H9 (cell line): ENCODE data around the gene AGBL3. TPM values are rescaled to one million over a fixed set of nuclear protein-coding genes. Genes with fewer than 3 reads are reported as not detected.

Experiments
- DNase-seq: peaks from one replicate; pipeline ENCODE4 v3.0.0-alpha.2; 2017
- H2AFZ ChIP-seq: one replicate; pipeline ENCODE4 v1.6.1; 2013; ENCODE audit warnings: mild to moderate bottlenecking, low read length, control low read depth, moderate library complexity
- H2AK5ac ChIP-seq: 2 replicates; pipeline ENCODE4 v1.6.1; 2013; ENCODE audit warnings: low read length, control low read depth, mixed read lengths; ENCODE audit not compliant: insufficient read length
- H2BK120ac ChIP-seq: one replicate; pipeline ENCODE4 v1.6.1; 2013; ENCODE audit warnings: low read depth, mild to moderate bottlenecking, low read length, control low read depth, inconsistent platforms; ENCODE audit not compliant: poor library complexity, severe bottlenecking
- H2BK12ac ChIP-seq: 2 replicates; pipeline ENCODE4 v1.6.1; 2013; ENCODE audit warnings: low read length, control low read depth, mixed read lengths, low read depth; ENCODE audit not compliant: insufficient read length
- H2BK15ac ChIP-seq: 2 replicates; pipeline ENCODE4 v1.6.1; 2013; ENCODE audit warnings: low read depth, low read length, control low read depth
- H2BK20ac ChIP-seq: one replicate; pipeline ENCODE4 v1.6.1; 2013; ENCODE audit warnings: low read depth, mild to moderate bottlenecking, low read length, control low read depth, inconsistent platforms; ENCODE audit not compliant: poor library complexity, severe bottlenecking
- H2BK5ac ChIP-seq: 2 replicates; pipeline ENCODE4 v1.6.1; 2013; ENCODE audit warnings: low read length, control low read depth, mixed read lengths; ENCODE audit not compliant: insufficient read length
- H3K14ac ChIP-seq: 2 replicates; pipeline ENCODE4 v1.6.1; 2013; ENCODE audit warnings: low read length, control low read depth; ENCODE audit not compliant: insufficient read depth
- H3K18ac ChIP-seq: 2 replicates; pipeline ENCODE4 v1.6.1; 2013; ENCODE audit warnings: low read depth, mild to moderate bottlenecking, mixed read lengths, low read length, control low read depth; ENCODE audit not compliant: insufficient read length
- H3K23ac ChIP-seq: 2 replicates; pipeline ENCODE4 v1.6.1; 2013; ENCODE audit warnings: low read length, control low read depth, mixed read lengths, low read depth; ENCODE audit not compliant: insufficient read length
- H3K23me2 ChIP-seq: 2 replicates; pipeline ENCODE4 v1.6.1; 2013; ENCODE audit warnings: low read depth, mild to moderate bottlenecking, mixed read lengths, low read length, control low read depth; ENCODE audit not compliant: insufficient read length, poor library complexity, severe bottlenecking
- H3K27ac ChIP-seq: 2 replicates; pipeline ENCODE4 v1.5.1; 2013; ENCODE audit warnings: low read length, control low read depth, mixed read lengths, low read depth; ENCODE audit not compliant: insufficient read length
- H3K27me3 ChIP-seq: 2 replicates; pipeline ENCODE4 v1.6.1; 2013; ENCODE audit warnings: low read length, control low read depth, inconsistent platforms; ENCODE audit not compliant: insufficient read depth
- H3K4ac ChIP-seq: 2 replicates; pipeline ENCODE4 v1.6.1; 2013; ENCODE audit warnings: low read depth, mild to moderate bottlenecking, control low read depth, inconsistent platforms, low read length, moderate library complexity
- H3K4me1 ChIP-seq: 2 replicates; pipeline ENCODE4 v1.6.1; 2013; ENCODE audit warnings: low read length, control low read depth, inconsistent platforms; ENCODE audit not compliant: insufficient read depth
- H3K4me2 ChIP-seq: 2 replicates; pipeline ENCODE4 v1.6.1; 2013; ENCODE audit warnings: low read length, control low read depth, mixed read lengths; ENCODE audit not compliant: insufficient read length, insufficient read depth
- H3K56ac ChIP-seq: 2 replicates; pipeline ENCODE4 v1.6.1; 2013; ENCODE audit warnings: low read depth, mild to moderate bottlenecking, mixed read lengths, low read length, control low read depth; ENCODE audit not compliant: insufficient read length
- H3K79me1 ChIP-seq: 2 replicates; pipeline ENCODE4 v1.6.1; 2013; ENCODE audit warnings: low read depth, mild to moderate bottlenecking, moderate library complexity, low read length, control low read depth, inconsistent platforms; ENCODE audit not compliant: insufficient read depth, poor library complexity, severe bottlenecking
- H3K79me2 ChIP-seq: 2 replicates; pipeline ENCODE4 v1.6.1; 2013; ENCODE audit warnings: low read length, control low read depth, inconsistent platforms; ENCODE audit not compliant: insufficient read depth
- H3K9ac ChIP-seq: 2 replicates; pipeline ENCODE4 v1.6.1; 2013; ENCODE audit warnings: low read length, control low read depth, mixed read lengths; ENCODE audit not compliant: insufficient read length; ENCODE audit errors: extremely low read depth
- H3K9me3 ChIP-seq: one replicate; pipeline ENCODE4 v1.6.1; 2013; ENCODE audit warnings: low read depth, low read length, inconsistent platforms; ENCODE audit not compliant: control insufficient read depth
- H3T11ph ChIP-seq: one replicate; pipeline ENCODE4 v1.6.1; 2013; ENCODE audit warnings: mild to moderate bottlenecking, low read length, control low read depth, inconsistent platforms
- H4K20me1 ChIP-seq: one replicate; pipeline ENCODE4 v1.6.1; 2013; ENCODE audit not compliant: control insufficient read depth, insufficient read length, insufficient read depth
- H4K5ac ChIP-seq: 2 replicates; pipeline ENCODE4 v1.6.1; 2013; ENCODE audit warnings: low read depth, mild to moderate bottlenecking, mixed read lengths, low read length, control low read depth; ENCODE audit not compliant: insufficient read length
- H4K8ac ChIP-seq: replicated peaks from 2 replicates; pipeline ENCODE4 v1.6.1; 2013; ENCODE audit warnings: low read length, control low read depth, mixed read lengths, low read depth; ENCODE audit not compliant: insufficient read length
- H4K91ac ChIP-seq: 2 replicates; pipeline ENCODE4 v1.6.1; 2013; ENCODE audit warnings: low read depth, mild to moderate bottlenecking, moderate library complexity, mixed read lengths, low read length, control low read depth; ENCODE audit not compliant: insufficient read length
- H3K27ac Mint-ChIP-seq, 3 experiments: 2 replicates in 2 of 3; 3 replicates in 1 of 3; pipeline ENCODE4 v1.8.0; 2020 to 2021; ENCODE audit warnings: mixed read lengths in 3 of 3, mild to moderate bottlenecking in 1 of 3, moderate library complexity in 1 of 3
- H3K27me3 Mint-ChIP-seq: 2 replicates; pipeline ENCODE4 v1.8.0; 2021; ENCODE audit warnings: low read depth, mild to moderate bottlenecking, moderate library complexity, mixed read lengths
- H3K36me3 Mint-ChIP-seq, 3 experiments: 2 replicates in 2 of 3; 3 replicates in 1 of 3; pipeline ENCODE4 v1.8.0; 2020 to 2021; ENCODE audit warnings: low read depth in 3 of 3, mixed read lengths in 3 of 3; ENCODE audit not compliant: insufficient read depth in 1 of 3
- H3K4me1 Mint-ChIP-seq, 2 experiments: 2 replicates each; pipeline ENCODE4 v1.8.0; 2020; ENCODE audit warnings: mixed read lengths in 2 of 2
- H3K4me3 Mint-ChIP-seq, 2 experiments: 2 replicates in 1 of 2; 3 replicates in 1 of 2; pipeline ENCODE4 v1.8.0; 2020 to 2021; ENCODE audit warnings: mild to moderate bottlenecking in 2 of 2, mixed read lengths in 2 of 2, moderate library complexity in 1 of 2
- H3K9me3 Mint-ChIP-seq, 2 experiments: 2 replicates in 1 of 2; 3 replicates in 1 of 2; pipeline ENCODE4 v1.8.0; 2020; ENCODE audit warnings: mild to moderate bottlenecking in 2 of 2, mixed read lengths in 2 of 2, moderate library complexity in 1 of 2
- CTCF ChIP-seq: fragments of 200-600 bp; sonication (generic); conservative IDR thresholded peaks from 3 replicates; pipeline ENCODE4 v1.8.0; 2021; ENCODE audit warnings: antibody characterized with exemption, mild to moderate bottlenecking
- WGBS: extraction: QIAGEN DNeasy Blood & Tissue Kit; methylation state at CpG from one replicate; pipeline ENCODE4 v1.1.7; 2013; ENCODE audit warnings: missing lambda C conversion rate, low lambda C conversion rate, mixed read lengths; ENCODE audit not compliant: insufficient read length; ENCODE audit errors: extremely low coverage; 5-methylcytosine and 5-hydroxymethylcytosine counted together
- total RNA-seq: library from RNA; stranded (reverse); gene quantifications from 2 replicates; pipeline ENCODE4 v1.2.1, GENCODE V29; 2021

The AGBL3 gene
- total RNA-seq, 1 experiment from 2014 or later = 2.4 TPM

GRCh38 chr7:135166338-135166990, 180.2 kb downstream of the AGBL3 start:
- no peak overlapping the region for H3T11ph ChIP-seq
- peaks cover 20% of the 10 kb centered on the region in 2 experiments for H3K4me1 Mint-ChIP-seq
- no CpG with 5 or more reads among the region's 18 CpGs for WGBS
- no peak overlapping the region for H3K56ac ChIP-seq
- no peaks in the 10 kb centered on the region for H3K79me1 ChIP-seq
- H2AFZ ChIP-seq = no peak overlapping the region
- no peak overlapping the region for H3K4ac ChIP-seq
- H3K36me3 Mint-ChIP-seq = peaks cover 64 to 75% (median 74%) of the 10 kb centered on the region in 3 experiments
- no peaks in the 10 kb centered on the region for H3K27me3 Mint-ChIP-seq
- H4K5ac ChIP-seq = no peak overlapping the region
- H3K27ac Mint-ChIP-seq = no peak overlapping the region
- H3K4me1 ChIP-seq = 0 out of 2 replicates have a peak, but pooled peaks cover 2% of the 10 kb centered on the region
- H4K91ac ChIP-seq = no peak overlapping the region
- no peaks in the 10 kb centered on the region for H3K27me3 ChIP-seq
- no peaks in the 10 kb centered on the region; the same call in 1 of the 2 replicates for H3K79me2 ChIP-seq
- peaks cover 8% of the 10 kb centered on the region for H3K23me2 ChIP-seq
- no peak overlapping the region for H2BK120ac ChIP-seq
- H2AK5ac ChIP-seq = no peak overlapping the region
- H2BK15ac ChIP-seq = no peak overlapping the region
- no peak overlapping the region for H3K18ac ChIP-seq
- no peaks in the 10 kb centered on the region for H3K9me3 ChIP-seq
- TF ChIP-seq CTCF = no peak
- peaks cover 16 to 22% of the 10 kb centered on the region in 2 experiments for H3K9me3 Mint-ChIP-seq
- H3K4me3 Mint-ChIP-seq = no peak overlapping the region
- no peaks in the 10 kb centered on the region for H4K20me1 ChIP-seq
- H2BK12ac ChIP-seq = no peak overlapping the region
- no peak overlapping the region for H3K4me2 ChIP-seq
- no peak overlapping the region for H3K14ac ChIP-seq
- H3K9ac ChIP-seq = no peak overlapping the region
- no peak overlapping the region for H4K8ac ChIP-seq
- no peak for DNase-seq
- no peak overlapping the region for H2BK5ac ChIP-seq
- no peak overlapping the region for H2BK20ac ChIP-seq
- no peak overlapping the region for H3K27ac ChIP-seq
- H3K23ac ChIP-seq = no peak overlapping the region
